K562 (cell line): ENCODE data around the gene WHAMM. TPM values are rescaled to one million over a fixed set of nuclear protein-coding genes. Genes with fewer than 3 reads are reported as not detected.

ENCODE experiments used
- AFF1 ChIP-seq, 2 experiments: fragments of 450-650 bp; IDR thresholded peaks; 2 replicates each; pipeline ENCODE4 v1.6.1; 2018; ENCODE audit warnings: mild to moderate bottlenecking in 2 of 2, low read depth in 1 of 2; ENCODE audit not compliant: partially characterized antibody in 2 of 2
- ARID3A ChIP-seq: IDR thresholded peaks from 2 replicates; pipeline ENCODE4 v1.6.1; 2012; ENCODE audit warnings: low read depth, low read length, improper control_type of control experiment, borderline replicate concordance
- BACH1 ChIP-seq: fragments of 200-800 bp; sonication (Bioruptor generic); IDR thresholded peaks from 2 replicates; pipeline ENCODE4 v1.6.1; 2016; ENCODE audit warnings: missing genetic modification characterization, missing compliant biosample characterization
- BDP1 ChIP-seq: IDR thresholded peaks from 3 replicates; pipeline ENCODE4 v1.6.1; 2011; ENCODE audit not compliant: insufficient read length, insufficient read depth
- MIER1 ChIP-seq: fragments of 450-650 bp; IDR thresholded peaks from 2 replicates; pipeline ENCODE4 v1.6.1; 2016; ENCODE audit warnings: antibody characterized with exemption, mild to moderate bottlenecking, low read depth
- REST ChIP-seq, 2 experiments: fragments of 450-650 bp; formaldehyde crosslinking in 1 of 2; IDR thresholded peaks; 2 replicates each; pipeline versions ENCODE4 v1.4.0 to v1.6.1; 2014 to 2020; ENCODE audit warnings: mild to moderate bottlenecking in 2 of 2, borderline replicate concordance in 1 of 2, low read depth in 1 of 2
- SPI1 ChIP-seq: IDR thresholded peaks from 2 replicates; pipeline ENCODE4 v1.6.1; 2011; ENCODE audit warnings: low read depth, low read length, control low read depth, borderline replicate concordance
- THRB ChIP-seq: fragments of 450-650 bp; formaldehyde crosslinking; conservative IDR thresholded peaks from 2 replicates; pipeline ENCODE4 v1.4.0; 2022; ENCODE audit warnings: mild to moderate bottlenecking, missing genetic modification characterization
- ZNF316 ChIP-seq: fragments of 450-650 bp; IDR thresholded peaks from 2 replicates; pipeline ENCODE4 v1.6.1; 2016
- ZNF431 ChIP-seq: sonication (generic); formaldehyde crosslinking; IDR thresholded peaks from 2 replicates; pipeline ENCODE4 v1.8.0; 2022; ENCODE audit warnings: mild to moderate bottlenecking, missing genetic modification reagents
- polyA plus RNA-seq, 8 experiments: library from polyadenylated mRNA; depleted of rRNA in 4 of 8; stranded (reverse) in 5 of 8; unstranded in 3 of 8; fragments of >200 nt; fragmentation: Nextera tagmentation in 2 of 8; fragmentation: Illumina TruSeq in 1 of 8; extraction: Ambion mirVana in 2 of 8; extraction: Trizol in 1 of 8; gene quantifications; 2 replicates each; pipeline versions ENCODE4 v1.2.1 to v1.2.3, GENCODE V29; 2011 to 2014; ENCODE audit warnings: inconsistent platforms in 1 of 8, missing spikeins in 1 of 8
- total RNA-seq, 7 experiments: library from RNA; depleted of rRNA in 6 of 7; stranded (reverse); fragments of >200 nt in 6 of 7; fragmentation: Illumina TruSeq in 2 of 7; extraction: Trizol in 2 of 7; gene quantifications; 2 replicates each; pipeline versions ENCODE4 v1.2.1 to v1.2.3, GENCODE V29; 2011 to 2021; ENCODE audit warnings: low replicate concordance in 1 of 7

WHAMM gene
- total and polyA plus RNA-seq, 9 of the 15 experiments (the other 6 are each of a cell fraction or from before 2014, with no cell fraction given), result 2.0 to 4.8 (median 3.6) TPM

GRCh38 chr15:82849556-82850512, 40.4 kb downstream of the WHAMM start (continued):
- TF ChIP-seq MIER1 (no peak; the same call in 1 of the 2 replicates), BACH1 (tag) (no peak), ARID3A (peak; percentile 76; the same call in 1 of the 2 replicates), ZNF431 (CRISPR knock-in tag) (peak; percentile 60; the same call in 1 of the 2 replicates), THRB (no peak), REST (IDR thresholded peaks at IDR 0.05; ENCODE audit: borderline replicate concordance) (peak; percentile 85), REST (CRISPR knock-in tag; IDR thresholded peaks at IDR 0.05; ENCODE audit: low read depth) (no peak), BDP1 (no peak), AFF1 (IDR thresholded peaks at IDR 0.05; ENCODE audit: low read depth in 1 of 2, partially characterized antibody in 2 of 2) (peak in 1 of 2 experiments; percentile 73), ZNF316 (no peak), SPI1 (peak; percentile 73)
